AG09309 (cell line): ENCODE results near the gene C16orf92.

ENCODE experiments used
- DNase-seq: peaks from one replicate; pipeline ENCODE4 v3.0.0-alpha.2; 2010; ENCODE audit warnings: low read depth
- H3K4me3 ChIP-seq: 2 replicates; pipeline ENCODE4 v1.5.1; 2011; ENCODE audit warnings: mild to moderate bottlenecking, low read depth, low read length, moderate library complexity; ENCODE audit not compliant: control insufficient read depth
- CTCF ChIP-seq: IDR thresholded peaks from 2 replicates; pipeline ENCODE4 v1.5.1; 2011; ENCODE audit warnings: mild to moderate bottlenecking, low read depth, low read length, inconsistent platforms; ENCODE audit not compliant: insufficient read depth, control insufficient read depth; ENCODE audit errors: missing control alignments

The C16orf92 gene

GRCh38 chr16:29984764-29985147 lies 38.2 kb upstream of the C16orf92 start:
- H3K4me3 ChIP-seq: no peak overlapping the region
- TF ChIP-seq CTCF: no peak
- DNase-seq: no peak

GRCh38 chr16:29985271-29985811 lies 37.7 kb upstream of the C16orf92 start:
- TF ChIP-seq CTCF: no peak
- no peak overlapping the region for H3K4me3 ChIP-seq
- no peak for DNase-seq

DNA sequence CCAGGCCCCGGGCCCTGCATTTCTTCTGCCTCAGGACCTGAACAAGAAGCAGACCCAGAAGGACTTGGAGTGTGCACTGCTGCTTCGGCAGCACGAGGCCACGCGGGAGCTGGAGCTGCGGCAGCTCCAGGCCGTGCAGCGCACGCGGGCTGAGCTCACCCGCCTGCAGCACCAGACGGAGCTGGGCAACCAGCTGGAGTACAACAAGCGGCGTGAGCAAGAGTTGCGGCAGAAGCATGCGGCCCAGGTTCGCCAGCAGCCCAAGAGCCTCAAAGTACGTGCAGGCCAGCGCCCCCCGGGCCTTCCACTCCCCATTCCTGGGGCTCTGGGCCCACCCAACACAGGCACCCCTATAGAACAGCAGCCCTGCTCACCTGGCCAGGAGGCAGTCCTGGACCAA lies 36.8 kb upstream of the C16orf92 start:
- no peak for TF ChIP-seq CTCF
- no peak overlapping the region for H3K4me3 ChIP-seq
- DNase-seq: no peak

- no peak for TF ChIP-seq CTCF
- H3K4me3 ChIP-seq: no peak overlapping the region
These were observed 36.1 kb upstream of the C16orf92 start for GRCh38 chr16:29986931-29987330.

GRCh38 chr16:29987371-29988085 lies 35.5 kb upstream of the C16orf92 start:
- no peak for TF ChIP-seq CTCF
- H3K4me3 ChIP-seq: no peak overlapping the region
- no peak for DNase-seq

More at GRCh38 chr16:29986931-29987330, 36.1 kb upstream of the C16orf92 start:
- no peak for DNase-seq

DNA sequence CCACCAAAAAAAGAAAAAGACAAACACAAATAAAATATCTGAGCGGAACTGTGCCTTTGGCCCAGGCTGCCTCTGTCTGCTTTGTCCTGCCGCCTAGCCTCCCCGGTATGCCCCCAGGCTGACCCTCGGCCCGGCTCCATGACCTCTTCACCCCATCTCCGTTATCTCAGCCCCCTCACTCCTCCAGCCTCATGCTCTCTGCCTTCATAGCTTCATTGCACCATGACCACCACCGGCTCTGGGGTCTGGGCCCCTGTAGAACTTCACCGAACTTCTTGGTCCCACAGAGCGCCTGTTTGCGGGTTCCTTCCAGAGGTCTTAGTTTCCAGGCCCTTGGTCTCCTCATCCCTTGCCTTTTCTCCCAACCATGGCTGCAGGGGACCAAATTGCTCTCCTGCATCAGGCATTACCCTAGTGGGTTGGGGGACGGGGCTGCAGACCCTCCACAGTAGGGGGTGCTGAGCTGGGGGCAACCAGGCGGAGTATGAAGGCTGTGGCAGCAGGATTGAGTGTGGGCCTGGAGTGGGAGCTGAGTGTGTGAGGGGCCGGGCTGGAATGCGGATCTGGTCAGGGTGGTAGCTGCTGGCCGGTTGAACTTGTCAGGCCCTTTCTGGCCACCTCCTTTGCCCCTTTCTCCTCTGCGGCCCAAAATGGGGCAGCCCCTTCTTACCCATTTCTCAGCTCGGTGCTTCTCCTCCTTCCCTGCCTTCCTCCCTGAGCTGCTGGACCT lies 34.5 kb upstream of the C16orf92 start:
- DNase-seq: no peak
- TF ChIP-seq CTCF: no peak
- H3K4me3 ChIP-seq: no peak overlapping the region
